K562 (cell line): Measurements from ENCODE around the gene SLC20A1. TPM values are rescaled to one million over a fixed set of nuclear protein-coding genes. Genes with fewer than 3 reads are reported as not detected.

Experiments
- ADNP ChIP-seq: fragments of 200-800 bp; sonication (Bioruptor generic); IDR thresholded peaks from 2 replicates; pipeline ENCODE4 v1.6.1; 2016; ENCODE audit warnings: missing genetic modification characterization, missing compliant biosample characterization
- CREBBP ChIP-seq: IDR thresholded peaks from one replicate; pipeline ENCODE4 v1.6.1; 2012; ENCODE audit warnings: low read depth, mild to moderate bottlenecking, control low read depth, inconsistent platforms, low read length
- MAFF ChIP-seq: IDR thresholded peaks from 2 replicates; pipeline ENCODE4 v1.6.1; 2012; ENCODE audit warnings: low read length, improper control_type of control experiment
- NR4A1 ChIP-seq, 2 experiments: fragments of 250-450 bp in 1 of 2; fragments of 450-650 bp in 1 of 2; sonication (Bioruptor Pico) in 1 of 2; IDR thresholded peaks; 2 replicates each; pipeline versions ENCODE4 v1.4.0 to v1.6.1; 2016 to 2020; ENCODE audit warnings: mild to moderate bottlenecking in 2 of 2, missing compliant biosample characterization in 1 of 2, missing genetic modification characterization in 1 of 2, moderate library complexity in 1 of 2
- RBM34 ChIP-seq: fragments of 200-400 bp; formaldehyde crosslinking; IDR thresholded peaks from 2 replicates; pipeline ENCODE4 v1.6.1; 2018; ENCODE audit warnings: low read length, borderline replicate concordance; ENCODE audit not compliant: insufficient read depth
- SIX5 ChIP-seq, 2 experiments: IDR thresholded peaks; 2 replicates each; pipeline ENCODE4 v1.6.1; 2011; ENCODE audit warnings: low read length in 2 of 2, borderline replicate concordance in 1 of 2, low read depth in 1 of 2, mild to moderate bottlenecking in 1 of 2, moderate library complexity in 1 of 2; ENCODE audit not compliant: insufficient read depth in 1 of 2
- SRSF3 ChIP-seq: fragments of 200-400 bp; formaldehyde crosslinking; IDR thresholded peaks from 2 replicates; pipeline ENCODE4 v1.6.1; 2016; ENCODE audit warnings: mild to moderate bottlenecking, low read length, moderate library complexity; ENCODE audit not compliant: insufficient read depth
- TBL1XR1 ChIP-seq, 2 experiments: IDR thresholded peaks; 2 replicates each; pipeline ENCODE4 v1.6.1; 2012; ENCODE audit warnings: improper control_type of control experiment in 2 of 2, low read length in 2 of 2, mild to moderate bottlenecking in 1 of 2
- TCF7L2 ChIP-seq: fragments of 150-350 bp; IDR thresholded peaks from 2 replicates; pipeline ENCODE4 v1.6.1; 2016; ENCODE audit warnings: low read depth, mild to moderate bottlenecking, low read length, moderate library complexity
- ZNF212 ChIP-seq: fragments of 450-650 bp; formaldehyde crosslinking; IDR thresholded peaks from 2 replicates; pipeline ENCODE4 v1.4.0; 2020; ENCODE audit warnings: mild to moderate bottlenecking
- ZNF551 ChIP-seq: fragments of 250-450 bp; sonication (Bioruptor Pico); IDR thresholded peaks from 2 replicates; pipeline ENCODE4 v1.5.0; 2021; ENCODE audit warnings: mild to moderate bottlenecking, moderate library complexity
- ZNF707 ChIP-seq: fragments of 250-450 bp; sonication (Bioruptor Pico); conservative IDR thresholded peaks from 2 replicates; pipeline ENCODE4 v1.8.0; 2022; ENCODE audit warnings: inconsistent platforms, mild to moderate bottlenecking, moderate library complexity
- ZNF780A ChIP-seq: fragments of 250-450 bp; sonication (Bioruptor Pico); IDR thresholded peaks from 2 replicates; pipeline ENCODE4 v1.5.0; 2021; ENCODE audit warnings: mild to moderate bottlenecking
- polyA plus RNA-seq, 8 experiments: library from polyadenylated mRNA; depleted of rRNA in 4 of 8; stranded (reverse) in 5 of 8; unstranded in 3 of 8; fragments of >200 nt; fragmentation: Nextera tagmentation in 2 of 8; fragmentation: Illumina TruSeq in 1 of 8; extraction: Ambion mirVana in 2 of 8; extraction: Trizol in 1 of 8; gene quantifications; 2 replicates each; pipeline versions ENCODE4 v1.2.1 to v1.2.3, GENCODE V29; 2011 to 2014; ENCODE audit warnings: inconsistent platforms in 1 of 8, missing spikeins in 1 of 8
- total RNA-seq, 7 experiments: library from RNA; depleted of rRNA in 6 of 7; stranded (reverse); fragments of >200 nt in 6 of 7; fragmentation: Illumina TruSeq in 2 of 7; extraction: Trizol in 2 of 7; gene quantifications; 2 replicates each; pipeline versions ENCODE4 v1.2.1 to v1.2.3, GENCODE V29; 2011 to 2021; ENCODE audit warnings: low replicate concordance in 1 of 7
- TF ChIP-seq, protein P1 (sequence below): sonication (generic); formaldehyde crosslinking; IDR thresholded peaks from 2 replicates; pipeline ENCODE4 v1.8.0; 2022; ENCODE audit warnings: missing genetic modification reagents, mild to moderate bottlenecking, moderate library complexity, borderline replicate concordance
- TF ChIP-seq, protein P2 (sequence below): IDR thresholded peaks from 2 replicates; pipeline ENCODE4 v1.6.1; 2012; ENCODE audit warnings: low read depth, low read length, improper control_type of control experiment, borderline replicate concordance
- TF ChIP-seq, protein P3 (sequence below): sonication (generic); formaldehyde crosslinking; IDR thresholded peaks from 2 replicates; pipeline ENCODE4 v1.8.1; 2023; ENCODE audit warnings: mild to moderate bottlenecking, missing genetic modification reagents
- TF ChIP-seq, protein P4 (sequence below): sonication (generic); formaldehyde crosslinking; IDR thresholded peaks from 2 replicates; pipeline ENCODE4 v1.9.0; 2022; ENCODE audit warnings: mild to moderate bottlenecking, missing genetic modification reagents
- TF ChIP-seq, protein P5 (sequence below): sonication (generic); formaldehyde crosslinking; IDR thresholded peaks from 2 replicates; pipeline ENCODE4 v1.8.0; 2023; ENCODE audit warnings: mild to moderate bottlenecking, missing genetic modification reagents

Gene SLC20A1
- total and polyA plus RNA-seq, 9 of the 15 experiments (the other 6 are each of a cell fraction or from before 2014, with no cell fraction given): 53.8 to 150 (median 74.7) TPM

DNA sequence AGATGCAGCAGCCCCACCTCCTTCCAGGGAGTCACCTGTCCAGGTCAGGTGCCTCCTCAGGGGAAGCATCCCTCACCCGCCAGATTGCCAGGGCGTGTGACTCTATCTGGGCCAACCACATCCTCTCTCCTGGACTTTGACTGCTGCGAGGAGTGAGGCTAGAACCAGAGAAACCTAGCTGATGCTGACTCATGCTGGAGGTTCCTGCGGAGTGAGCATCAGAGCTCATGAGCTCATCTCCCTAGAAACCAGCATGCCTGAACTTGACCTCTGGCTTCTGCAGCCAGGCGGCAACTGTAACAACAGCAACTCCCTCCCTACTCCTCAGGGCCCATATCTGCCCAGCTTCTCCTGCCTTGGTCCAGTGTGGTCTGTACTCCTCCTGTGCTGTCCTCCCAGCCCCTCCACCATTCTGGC is 46.8 kb downstream of the SLC20A1 start (continued):
- TF ChIP-seq TCF7L2 (no peak), TBL1XR1 (IDR thresholded peaks at IDR 0.05; ENCODE audit: low read length in 2 of 2) (no peak; a peak in 1 of 4 replicates), MAFF (peak; percentile 92), ZNF707 (CRISPR knock-in tag) (no peak), CREBBP (no peak), SRSF3 (no peak), ADNP (no peak), ZNF551 (CRISPR knock-in tag) (no peak), RBM34 (no peak), SIX5 (IDR thresholded peaks at IDR 0.05; ENCODE audit: borderline replicate concordance in 1 of 2, insufficient read depth in 1 of 2, low read depth in 1 of 2, low read length in 2 of 2) (no peak), ZNF212 (CRISPR knock-in tag) (no peak), NR4A1 (CRISPR knock-in tag; IDR thresholded peaks at IDR 0.05) (no peak), NR4A1 (tag; IDR thresholded peaks at IDR 0.05) (peak; percentile 30; the same call in 1 of the 2 replicates), ZNF780A (CRISPR knock-in tag) (no peak)
- TF ChIP-seq, protein P1, sequence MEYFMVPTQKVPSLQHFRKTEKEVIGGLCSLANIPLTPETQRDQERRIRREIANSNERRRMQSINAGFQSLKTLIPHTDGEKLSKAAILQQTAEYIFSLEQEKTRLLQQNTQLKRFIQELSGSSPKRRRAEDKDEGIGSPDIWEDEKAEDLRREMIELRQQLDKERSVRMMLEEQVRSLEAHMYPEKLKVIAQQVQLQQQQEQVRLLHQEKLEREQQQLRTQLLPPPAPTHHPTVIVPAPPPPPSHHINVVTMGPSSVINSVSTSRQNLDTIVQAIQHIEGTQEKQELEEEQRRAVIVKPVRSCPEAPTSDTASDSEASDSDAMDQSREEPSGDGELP (CRISPR knock-in tag): peak; percentile 80
- TF ChIP-seq, protein P2, sequence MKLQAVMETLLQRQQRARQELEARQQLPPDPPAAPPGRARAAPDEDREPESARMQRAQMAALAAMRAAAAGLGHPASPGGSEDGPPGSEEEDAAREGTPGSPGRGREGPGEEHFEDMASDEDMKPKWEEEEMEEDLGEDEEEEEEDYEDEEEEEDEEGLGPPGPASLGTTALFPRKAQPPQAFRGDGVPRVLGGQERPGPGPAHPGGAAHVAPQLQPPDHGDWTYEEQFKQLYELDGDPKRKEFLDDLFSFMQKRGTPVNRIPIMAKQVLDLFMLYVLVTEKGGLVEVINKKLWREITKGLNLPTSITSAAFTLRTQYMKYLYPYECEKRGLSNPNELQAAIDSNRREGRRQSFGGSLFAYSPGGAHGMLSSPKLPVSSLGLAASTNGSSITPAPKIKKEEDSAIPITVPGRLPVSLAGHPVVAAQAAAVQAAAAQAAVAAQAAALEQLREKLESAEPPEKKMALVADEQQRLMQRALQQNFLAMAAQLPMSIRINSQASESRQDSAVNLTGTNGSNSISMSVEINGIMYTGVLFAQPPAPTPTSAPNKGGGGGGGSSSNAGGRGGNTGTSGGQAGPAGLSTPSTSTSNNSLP: no peak
- TF ChIP-seq, protein P3, sequence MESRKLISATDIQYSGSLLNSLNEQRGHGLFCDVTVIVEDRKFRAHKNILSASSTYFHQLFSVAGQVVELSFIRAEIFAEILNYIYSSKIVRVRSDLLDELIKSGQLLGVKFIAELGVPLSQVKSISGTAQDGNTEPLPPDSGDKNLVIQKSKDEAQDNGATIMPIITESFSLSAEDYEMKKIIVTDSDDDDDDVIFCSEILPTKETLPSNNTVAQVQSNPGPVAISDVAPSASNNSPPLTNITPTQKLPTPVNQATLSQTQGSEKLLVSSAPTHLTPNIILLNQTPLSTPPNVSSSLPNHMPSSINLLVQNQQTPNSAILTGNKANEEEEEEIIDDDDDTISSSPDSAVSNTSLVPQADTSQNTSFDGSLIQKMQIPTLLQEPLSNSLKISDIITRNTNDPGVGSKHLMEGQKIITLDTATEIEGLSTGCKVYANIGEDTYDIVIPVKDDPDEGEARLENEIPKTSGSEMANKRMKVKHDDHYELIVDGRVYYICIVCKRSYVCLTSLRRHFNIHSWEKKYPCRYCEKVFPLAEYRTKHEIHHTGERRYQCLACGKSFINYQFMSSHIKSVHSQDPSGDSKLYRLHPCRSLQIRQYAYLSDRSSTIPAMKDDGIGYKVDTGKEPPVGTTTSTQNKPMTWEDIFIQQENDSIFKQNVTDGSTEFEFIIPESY (CRISPR knock-in tag): no peak
- TF ChIP-seq, protein P4, sequence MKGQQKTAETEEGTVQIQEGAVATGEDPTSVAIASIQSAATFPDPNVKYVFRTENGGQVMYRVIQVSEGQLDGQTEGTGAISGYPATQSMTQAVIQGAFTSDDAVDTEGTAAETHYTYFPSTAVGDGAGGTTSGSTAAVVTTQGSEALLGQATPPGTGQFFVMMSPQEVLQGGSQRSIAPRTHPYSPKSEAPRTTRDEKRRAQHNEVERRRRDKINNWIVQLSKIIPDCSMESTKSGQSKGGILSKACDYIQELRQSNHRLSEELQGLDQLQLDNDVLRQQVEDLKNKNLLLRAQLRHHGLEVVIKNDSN (CRISPR knock-in tag): peak; percentile 59; the same call in 1 of the 2 replicates
- TF ChIP-seq, protein P5, sequence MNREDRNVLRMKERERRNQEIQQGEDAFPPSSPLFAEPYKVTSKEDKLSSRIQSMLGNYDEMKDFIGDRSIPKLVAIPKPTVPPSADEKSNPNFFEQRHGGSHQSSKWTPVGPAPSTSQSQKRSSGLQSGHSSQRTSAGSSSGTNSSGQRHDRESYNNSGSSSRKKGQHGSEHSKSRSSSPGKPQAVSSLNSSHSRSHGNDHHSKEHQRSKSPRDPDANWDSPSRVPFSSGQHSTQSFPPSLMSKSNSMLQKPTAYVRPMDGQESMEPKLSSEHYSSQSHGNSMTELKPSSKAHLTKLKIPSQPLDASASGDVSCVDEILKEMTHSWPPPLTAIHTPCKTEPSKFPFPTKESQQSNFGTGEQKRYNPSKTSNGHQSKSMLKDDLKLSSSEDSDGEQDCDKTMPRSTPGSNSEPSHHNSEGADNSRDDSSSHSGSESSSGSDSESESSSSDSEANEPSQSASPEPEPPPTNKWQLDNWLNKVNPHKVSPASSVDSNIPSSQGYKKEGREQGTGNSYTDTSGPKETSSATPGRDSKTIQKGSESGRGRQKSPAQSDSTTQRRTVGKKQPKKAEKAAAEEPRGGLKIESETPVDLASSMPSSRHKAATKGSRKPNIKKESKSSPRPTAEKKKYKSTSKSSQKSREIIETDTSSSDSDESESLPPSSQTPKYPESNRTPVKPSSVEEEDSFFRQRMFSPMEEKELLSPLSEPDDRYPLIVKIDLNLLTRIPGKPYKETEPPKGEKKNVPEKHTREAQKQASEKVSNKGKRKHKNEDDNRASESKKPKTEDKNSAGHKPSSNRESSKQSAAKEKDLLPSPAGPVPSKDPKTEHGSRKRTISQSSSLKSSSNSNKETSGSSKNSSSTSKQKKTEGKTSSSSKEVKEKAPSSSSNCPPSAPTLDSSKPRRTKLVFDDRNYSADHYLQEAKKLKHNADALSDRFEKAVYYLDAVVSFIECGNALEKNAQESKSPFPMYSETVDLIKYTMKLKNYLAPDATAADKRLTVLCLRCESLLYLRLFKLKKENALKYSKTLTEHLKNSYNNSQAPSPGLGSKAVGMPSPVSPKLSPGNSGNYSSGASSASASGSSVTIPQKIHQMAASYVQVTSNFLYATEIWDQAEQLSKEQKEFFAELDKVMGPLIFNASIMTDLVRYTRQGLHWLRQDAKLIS (CRISPR knock-in tag): no peak
